SK-N-MC (cell line): ENCODE data around the gene PCGF3.

ENCODE experiments used
- EZH2 ChIP-seq: fragments of 200-600 bp; sonication (generic); IDR thresholded peaks from one replicate; pipeline ENCODE4 v1.6.1; 2017; ENCODE audit warnings: antibody characterized with exemption
- FOXP2 ChIP-seq: optimal IDR thresholded peaks from 2 replicates; pipeline ENCODE3; 2011; ENCODE audit warnings: mild to moderate bottlenecking, moderate library complexity; ENCODE audit not compliant: insufficient read depth; ENCODE audit errors: extremely low read length, control extremely low read depth
- POLR2AphosphoS5 ChIP-seq: IDR thresholded peaks from 2 replicates; pipeline ENCODE4 v1.6.1; 2012; ENCODE audit warnings: mild to moderate bottlenecking, low read depth, low read length, borderline replicate concordance

- TF ChIP-seq POLR2AphosphoS5 (no peak), EZH2 (no peak), FOXP2 (no peak)
Measured at GRCh38 chr4:683247-683897, 22.3 kb upstream of the PCGF3 start.
